SK-N-MC (cell line): ENCODE results near the gene KRT33B.

Source experiments
- EZH2 ChIP-seq: fragments of 200-600 bp; sonication (generic); IDR thresholded peaks from one replicate; pipeline ENCODE4 v1.6.1; 2017; ENCODE audit warnings: antibody characterized with exemption
- POLR2AphosphoS5 ChIP-seq: IDR thresholded peaks from 2 replicates; pipeline ENCODE4 v1.6.1; 2012; ENCODE audit warnings: mild to moderate bottlenecking, low read depth, low read length, borderline replicate concordance

DNA sequence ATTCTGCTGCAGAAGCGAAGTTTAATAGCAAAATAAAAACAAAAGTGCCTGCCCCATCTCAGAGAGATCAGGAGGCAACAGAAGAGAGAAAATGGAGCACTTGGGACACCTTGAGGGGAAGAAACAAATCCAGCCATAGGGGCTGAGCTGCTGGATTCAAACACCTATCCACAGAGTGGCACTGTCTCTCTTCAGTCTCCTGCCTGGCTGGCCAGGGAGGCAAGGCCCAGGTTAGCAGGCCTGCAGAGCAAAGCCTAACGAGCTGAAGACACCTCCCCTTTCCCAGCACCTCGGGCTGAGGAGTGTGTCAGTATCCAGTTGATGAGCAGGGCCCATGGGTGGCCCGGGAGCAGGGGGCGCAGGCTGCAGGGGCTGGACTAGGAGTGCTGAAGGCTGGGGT lies 36.6 kb upstream of the KRT33B start:
- no peak for TF ChIP-seq POLR2AphosphoS5
- TF ChIP-seq EZH2 = no peak
